ENCODE results near the gene SLC26A5.

DNA sequence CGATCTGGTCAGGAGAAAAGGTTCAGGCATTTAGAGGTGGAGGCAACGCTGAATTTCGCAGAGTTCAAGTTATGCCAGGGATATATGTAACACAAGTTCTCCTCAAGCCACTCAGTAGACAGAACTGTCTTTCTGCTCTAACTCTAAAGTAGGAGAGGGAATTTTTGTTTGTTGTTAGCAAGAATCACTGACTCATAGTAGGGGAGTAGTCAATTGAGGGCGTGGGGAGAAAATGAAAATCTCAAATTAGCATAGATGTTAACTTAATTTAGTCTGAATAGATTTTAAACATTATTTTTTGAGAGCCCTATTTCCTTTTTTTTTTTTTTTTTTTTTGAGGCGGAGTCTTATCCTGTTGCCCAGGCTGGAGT lies 64.0 kb downstream of the SLC26A5 start:
- TF ChIP-seq, protein P1, sequence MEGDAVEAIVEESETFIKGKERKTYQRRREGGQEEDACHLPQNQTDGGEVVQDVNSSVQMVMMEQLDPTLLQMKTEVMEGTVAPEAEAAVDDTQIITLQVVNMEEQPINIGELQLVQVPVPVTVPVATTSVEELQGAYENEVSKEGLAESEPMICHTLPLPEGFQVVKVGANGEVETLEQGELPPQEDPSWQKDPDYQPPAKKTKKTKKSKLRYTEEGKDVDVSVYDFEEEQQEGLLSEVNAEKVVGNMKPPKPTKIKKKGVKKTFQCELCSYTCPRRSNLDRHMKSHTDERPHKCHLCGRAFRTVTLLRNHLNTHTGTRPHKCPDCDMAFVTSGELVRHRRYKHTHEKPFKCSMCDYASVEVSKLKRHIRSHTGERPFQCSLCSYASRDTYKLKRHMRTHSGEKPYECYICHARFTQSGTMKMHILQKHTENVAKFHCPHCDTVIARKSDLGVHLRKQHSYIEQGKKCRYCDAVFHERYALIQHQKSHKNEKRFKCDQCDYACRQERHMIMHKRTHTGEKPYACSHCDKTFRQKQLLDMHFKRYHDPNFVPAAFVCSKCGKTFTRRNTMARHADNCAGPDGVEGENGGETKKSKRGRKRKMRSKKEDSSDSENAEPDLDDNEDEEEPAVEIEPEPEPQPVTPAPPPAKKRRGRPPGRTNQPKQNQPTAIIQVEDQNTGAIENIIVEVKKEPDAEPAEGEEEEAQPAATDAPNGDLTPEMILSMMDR (IDR thresholded peaks at IDR 0.05): no peak
- no peak for TF ChIP-seq POLR2A (IDR thresholded peaks at IDR 0.05)
- no peak for TF ChIP-seq POLR2AphosphoS5 (IDR thresholded peaks at IDR 0.05; ENCODE audit: insufficient read depth in 1 of 2, low read depth in 1 of 2)

Measured in vagina (tissue), 2 donors.